Endodermal cell (in vitro differentiated cells): Measurements from ENCODE around the gene HTR5A. TPM values are rescaled to one million over a fixed set of nuclear protein-coding genes. Genes with fewer than 3 reads are reported as not detected.

Experiments used
- DNase-seq: peaks from one replicate; pipeline ENCODE4 v3.0.0-alpha.2; 2017
- H3K27ac ChIP-seq: 2 replicates; pipeline ENCODE4 v1.5.1; 2013; ENCODE audit warnings: mild to moderate bottlenecking, low read depth, low read length, moderate library complexity
- H3K27me3 ChIP-seq: 2 replicates; pipeline ENCODE4 v1.6.1; 2013; ENCODE audit warnings: mild to moderate bottlenecking, low read length, moderate library complexity; ENCODE audit not compliant: insufficient read depth, control insufficient read depth, poor library complexity, severe bottlenecking
- H3K36me3 ChIP-seq: 2 replicates; pipeline ENCODE4 v1.7.0; 2013; ENCODE audit warnings: mild to moderate bottlenecking, low read length, moderate library complexity; ENCODE audit not compliant: control insufficient read depth, insufficient read depth
- H3K4me1 ChIP-seq: one replicate; pipeline ENCODE4 v1.7.0; 2013; ENCODE audit warnings: low read length; ENCODE audit not compliant: control insufficient read depth, insufficient read depth
- H3K4me3 ChIP-seq: 2 replicates; pipeline ENCODE4 v1.5.1; 2013; ENCODE audit warnings: mild to moderate bottlenecking, low read length, moderate library complexity
- H3K9ac ChIP-seq: 2 replicates; pipeline ENCODE4 v1.6.1; 2013; ENCODE audit warnings: mild to moderate bottlenecking, low read length, moderate library complexity; ENCODE audit not compliant: poor library complexity, severe bottlenecking; ENCODE audit errors: extremely low read depth
- H3K9me3 ChIP-seq: 2 replicates; pipeline ENCODE4 v1.6.1; 2013; ENCODE audit warnings: mild to moderate bottlenecking, low read length, moderate library complexity; ENCODE audit not compliant: control insufficient read depth
- H3K27ac Mint-ChIP-seq: 2 replicates; pipeline ENCODE4 v1.8.0; 2020; ENCODE audit warnings: mixed read lengths
- H3K27me3 Mint-ChIP-seq: 2 replicates; pipeline ENCODE4 v1.8.0; 2021; ENCODE audit warnings: mild to moderate bottlenecking, mixed read lengths; ENCODE audit not compliant: insufficient read depth
- H3K36me3 Mint-ChIP-seq: 2 replicates; pipeline ENCODE4 v1.8.0; 2020; ENCODE audit warnings: low read depth, mixed read lengths
- H3K4me1 Mint-ChIP-seq: 2 replicates; pipeline ENCODE4 v1.8.0; 2020; ENCODE audit warnings: mixed read lengths
- H3K4me3 Mint-ChIP-seq: 2 replicates; pipeline ENCODE4 v1.8.0; 2020; ENCODE audit warnings: mild to moderate bottlenecking, moderate library complexity, mixed read lengths
- H3K9me3 Mint-ChIP-seq: 2 replicates; pipeline ENCODE4 v1.8.0; 2020; ENCODE audit warnings: mild to moderate bottlenecking, mixed read lengths
- CTCF ChIP-seq: fragments of 200-600 bp; sonication (generic); conservative IDR thresholded peaks from 2 replicates; pipeline ENCODE4 v1.5.0; 2021; ENCODE audit warnings: antibody characterized with exemption, mild to moderate bottlenecking
- WGBS, 2 experiments: methylation state at CpG; one replicate each; pipeline versions ENCODE4 v1.1.5 to v1.1.7; 2013; ENCODE audit warnings: missing lambda C conversion rate in 2 of 2, mixed read lengths in 1 of 2; ENCODE audit not compliant: insufficient coverage in 1 of 2, insufficient read length in 1 of 2; 5-methylcytosine and 5-hydroxymethylcytosine counted together
- total RNA-seq, 2 donors: library from RNA; stranded (reverse); fragmentation: NEBNext Ultra II Directional in 1 of 2; extraction: Animal tissue kit (Norgen Biotek cat#: 25700) in 1 of 2; gene quantifications; 2 replicates in 1 of 2; 3 replicates in 1 of 2; pipeline ENCODE4 v1.2.1, GENCODE V29; 2021

The HTR5A gene
- total RNA-seq, 2 donors from 2014 or later, result 0.11 to 0.46 TPM

DNA sequence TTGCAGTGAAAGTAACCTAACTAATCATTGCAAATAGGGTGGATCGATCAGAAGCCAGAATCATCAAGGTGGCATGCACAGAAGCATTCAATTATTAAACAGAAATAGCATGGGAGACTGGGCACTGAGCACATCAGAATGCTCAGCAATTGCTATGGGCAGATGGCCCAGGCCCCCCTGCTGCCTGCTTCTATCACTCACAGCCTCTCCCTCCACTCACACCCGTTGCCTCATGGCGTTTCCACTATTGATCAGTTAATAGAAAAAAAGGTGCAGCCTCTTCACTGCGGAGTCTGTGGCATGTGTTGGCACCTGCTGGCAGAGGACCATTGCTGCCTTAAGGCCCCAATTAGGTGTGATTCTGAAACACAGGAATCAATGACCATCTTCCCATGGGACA lies 11.2 kb upstream of the HTR5A start:
- Mint-ChIP-seq H3K9me3 (no peaks in the 10 kb centered on the region), H3K27ac (no peak overlapping the region), H3K4me1 (peaks cover 10% of the 10 kb centered on the region), H3K36me3 (no peaks in the 10 kb centered on the region), H3K4me3 (no peak overlapping the region), H3K27me3 (peaks cover 2% of the 10 kb centered on the region)
- DNase-seq, result no peak
- Histone ChIP-seq H3K4me1 (no peaks in the 10 kb centered on the region), H3K9me3 (no peaks in the 10 kb centered on the region), H3K9ac (no peak overlapping the region), H3K27me3 (no peaks in the 10 kb centered on the region), H3K27ac (no peak overlapping the region), H3K36me3 (no peaks in the 10 kb centered on the region), H3K4me3 (no peak overlapping the region)
- no peak for TF ChIP-seq CTCF
- 87 to 88% methylated on average over 3 to 4 of the region's 4 CpGs for WGBS, 2 experiments

DNA sequence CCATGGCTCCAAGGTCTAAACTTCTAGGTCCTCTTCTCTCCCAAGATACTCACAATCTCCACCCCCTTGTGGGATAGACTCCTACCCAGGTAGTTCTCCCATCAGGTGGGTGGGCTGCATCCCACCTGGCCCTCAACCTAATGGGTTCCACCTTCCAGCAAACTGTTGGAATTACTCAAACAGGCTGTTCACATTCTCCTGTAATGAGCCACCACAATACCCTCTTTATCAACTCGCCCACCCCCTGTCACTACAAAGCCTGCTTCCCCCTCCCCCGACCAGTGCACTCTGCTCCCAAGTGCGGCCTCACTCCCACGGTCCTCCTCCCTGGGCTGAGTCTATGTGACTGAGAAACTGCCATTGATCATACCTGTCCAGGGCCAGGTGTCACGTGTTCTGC lies 10.4 kb upstream of the HTR5A start:
- no peak overlapping the region for H3K27ac ChIP-seq
- no peaks in the 10 kb centered on the region for H3K9me3 ChIP-seq
- no peak overlapping the region for H3K9ac ChIP-seq
- Mint-ChIP-seq H3K27ac (no peak overlapping the region), H3K9me3 (no peaks in the 10 kb centered on the region), H3K4me3 (no peak overlapping the region), H3K27me3 (peaks cover 2% of the 10 kb centered on the region), H3K4me1 (peaks cover 10% of the 10 kb centered on the region), H3K36me3 (no peaks in the 10 kb centered on the region)
- H3K27me3 ChIP-seq, result no peaks in the 10 kb centered on the region
- H3K4me3 ChIP-seq, result no peak overlapping the region
- no peak for DNase-seq
- no peaks in the 10 kb centered on the region for H3K4me1 ChIP-seq
- H3K36me3 ChIP-seq, result no peaks in the 10 kb centered on the region
- no peak for TF ChIP-seq CTCF
- WGBS, 2 experiments, result 75 to 84% methylated on average over 2 to 5 of the region's 5 CpGs

GRCh38 chr7:155062411-155062810 lies 7.7 kb upstream of the HTR5A start:
- no peaks in the 10 kb centered on the region for H3K36me3 Mint-ChIP-seq
- H3K4me1 Mint-ChIP-seq, result peaks cover 10% of the 10 kb centered on the region
- Histone ChIP-seq H3K4me1 (no peaks in the 10 kb centered on the region), H3K4me3 (no peak overlapping the region), H3K27me3 (no peaks in the 10 kb centered on the region), H3K9me3 (no peaks in the 10 kb centered on the region), H3K36me3 (no peaks in the 10 kb centered on the region), H3K9ac (no peak overlapping the region), H3K27ac (no peak overlapping the region)
- WGBS, 2 experiments, result 67 to 72% methylated on average over 1 to 5 of the region's 5 CpGs
- H3K27ac Mint-ChIP-seq, result no peak overlapping the region
- no peak overlapping the region for H3K4me3 Mint-ChIP-seq
- no peak for DNase-seq
- H3K27me3 Mint-ChIP-seq, result peaks cover 4% of the 10 kb centered on the region
- H3K9me3 Mint-ChIP-seq, result no peaks in the 10 kb centered on the region
- no peak for TF ChIP-seq CTCF
